D721Med (cell line): ENCODE results near the gene UPP2.
A peak's percentile ranks its signal among the peaks of the same experiment; 100 is the strongest.

Experiments
- DNase-seq: peaks from one replicate; pipeline ENCODE4 v3.0.0; 2011; ENCODE audit warnings: low spot score; ENCODE audit not compliant: insufficient read length
- FAIRE-seq: peaks from 2 replicates; lab custom pipeline; 2011; peaks lifted over from hg19 to GRCh38; lab: Jason Lieb, UNC
- CTCF ChIP-seq: IDR thresholded peaks from 2 replicates; pipeline ENCODE4 v1.5.1; 2012; ENCODE audit warnings: mild to moderate bottlenecking, control low read depth; ENCODE audit not compliant: insufficient read depth; ENCODE audit errors: missing control alignments

Gene UPP2

GRCh38 chr2:158101384-158101926 lies at the start of gene UPP2:
TSS of gene UPP2 (plus strand) at chr2:158101876. CDS start at chr2:158102064, 188 bp downstream.
- DNase-seq = no peak
- TF ChIP-seq CTCF = no peak
- no peak for FAIRE-seq

GRCh38 chr2:158052761-158053160 lies 48.9 kb upstream of the UPP2 start:
- DNase-seq (no peak), FAIRE-seq (no peak)
- TF ChIP-seq CTCF = no peak

GRCh38 chr2:158056875-158057274 lies 44.8 kb upstream of the UPP2 start:
- no peak for FAIRE-seq
- no peak for DNase-seq
- TF ChIP-seq CTCF = no peak

GRCh38 chr2:158060160-158060834 lies 41.4 kb upstream of the UPP2 start:
- no peak for FAIRE-seq
- DNase-seq = no peak
- no peak for TF ChIP-seq CTCF

- DNase-seq (no peak), FAIRE-seq (no peak)
- no peak for TF ChIP-seq CTCF
Observed at GRCh38 chr2:158060835-158061435, 40.7 kb upstream of the UPP2 start.

- DNase-seq (no peak), FAIRE-seq (no peak)
- TF ChIP-seq CTCF = no peak
Observed at GRCh38 chr2:158061763-158062162, 39.9 kb upstream of the UPP2 start.

GRCh38 chr2:158066046-158066713 lies 35.5 kb upstream of the UPP2 start:
- FAIRE-seq (peak; percentile 32), DNase-seq (no peak)
- no peak for TF ChIP-seq CTCF
